Upper lobe of left lung (tissue), 4 donors: Measurements from ENCODE around the gene IFT43.

Experiments used
- CTCF ChIP-seq, 6 experiments: fragments of 450-650 bp in 4 of 6; fragments of 200-600 bp in 2 of 6; sonication (generic) in 2 of 6; IDR thresholded peaks; one replicate each; pipeline ENCODE4 v1.5.1; 2016 to 2019; ENCODE audit warnings: antibody characterized with exemption in 6 of 6
- POLR2AphosphoS5 ChIP-seq, 2 donors: sonication (generic); formaldehyde crosslinking; IDR thresholded peaks; one replicate each; pipeline ENCODE4 v1.5.1; 2017; ENCODE audit warnings: antibody characterized with exemption in 2 of 2

- no peak for TF ChIP-seq POLR2AphosphoS5 (IDR thresholded peaks at IDR 0.05)
- no peak for TF ChIP-seq CTCF (IDR thresholded peaks at IDR 0.05)
Measured at GRCh38 chr14:76007379-76007778, 21.8 kb downstream of the IFT43 start.
